ENCODE results near the gene RET.

The RET gene

GRCh38 chr10:43123361-43124093 is 46.7 kb downstream of the RET start:
- no peak overlapping the region for H3K27ac ChIP-seq (ENCODE audit: low read depth, low read length)
- H3K4me3 ChIP-seq (ENCODE audit: low read length) = no peak overlapping the region
- H3K4me2 ChIP-seq (ENCODE audit: low read length) = no peak overlapping the region
- peaks cover 17% of the 10 kb centered on the region for H3K4me1 ChIP-seq (ENCODE audit: control insufficient read depth, low read length)
- H4K20me1 ChIP-seq (ENCODE audit: control insufficient read depth, insufficient read depth, low read depth, low read length) = no peaks in the 10 kb centered on the region
- H3K36me3 ChIP-seq (ENCODE audit: control insufficient read depth, low read length) = no peaks in the 10 kb centered on the region
- H3K9me2 ChIP-seq (replicated peaks; ENCODE audit: control insufficient read depth, low read length) = no peaks in the 10 kb centered on the region
- no peaks in the 10 kb centered on the region for H3K79me2 ChIP-seq (ENCODE audit: control insufficient read depth, low read length)
- no peaks in the 10 kb centered on the region; the same call in 1 of the 2 replicates for H3K27me3 ChIP-seq (ENCODE audit: control insufficient read depth, low read length)
- no peaks in the 10 kb centered on the region for H3K9me3 ChIP-seq (ENCODE audit: control insufficient read depth, insufficient read depth, low read length)
- TF ChIP-seq CTCF (IDR thresholded peaks at IDR 0.05; ENCODE audit: low read depth, low read length, poor library complexity, severe bottlenecking) = no peak
- no peak for TF ChIP-seq EZH2phosphoT487 (IDR thresholded peaks at IDR 0.05; ENCODE audit: borderline replicate concordance, low read length)
- H3F3A ChIP-seq (ENCODE audit: control insufficient read depth, insufficient read depth) = no peaks in the 10 kb centered on the region

GRCh38 chr10:43124094-43124521 is 47.2 kb downstream of the RET start:
- Histone ChIP-seq H4K20me1 (ENCODE audit: control insufficient read depth, insufficient read depth, low read depth, low read length) (no peaks in the 10 kb centered on the region), H3F3A (ENCODE audit: control insufficient read depth, insufficient read depth) (no peaks in the 10 kb centered on the region), H3K27ac (ENCODE audit: low read depth, low read length) (no peak overlapping the region), H3K9me3 (ENCODE audit: control insufficient read depth, insufficient read depth, low read length) (no peaks in the 10 kb centered on the region), H3K9me2 (replicated peaks; ENCODE audit: control insufficient read depth, low read length) (no peaks in the 10 kb centered on the region), H3K36me3 (ENCODE audit: control insufficient read depth, low read length) (no peaks in the 10 kb centered on the region), H3K79me2 (ENCODE audit: control insufficient read depth, low read length) (no peaks in the 10 kb centered on the region), H3K4me2 (ENCODE audit: low read length) (no peak overlapping the region), H3K27me3 (ENCODE audit: control insufficient read depth, low read length) (no peaks in the 10 kb centered on the region; the same call in 1 of the 2 replicates), H3K4me1 (ENCODE audit: control insufficient read depth, low read length) (peaks cover 17% of the 10 kb centered on the region), H3K4me3 (ENCODE audit: low read length) (no peak overlapping the region)
- TF ChIP-seq CTCF (IDR thresholded peaks at IDR 0.05; ENCODE audit: low read depth, low read length, poor library complexity, severe bottlenecking) (no peak), EZH2phosphoT487 (IDR thresholded peaks at IDR 0.05; ENCODE audit: borderline replicate concordance, low read length) (no peak)

GRCh38 chr10:43124574-43125273 is 47.9 kb downstream of the RET start:
- Histone ChIP-seq H3K27me3 (ENCODE audit: control insufficient read depth, low read length) (no peaks in the 10 kb centered on the region; the same call in 1 of the 2 replicates), H3K36me3 (ENCODE audit: control insufficient read depth, low read length) (no peaks in the 10 kb centered on the region), H3K9me3 (ENCODE audit: control insufficient read depth, insufficient read depth, low read length) (no peaks in the 10 kb centered on the region), H3F3A (ENCODE audit: control insufficient read depth, insufficient read depth) (no peaks in the 10 kb centered on the region), H3K4me1 (ENCODE audit: control insufficient read depth, low read length) (peaks cover 17% of the 10 kb centered on the region), H3K4me2 (ENCODE audit: low read length) (no peak overlapping the region), H4K20me1 (ENCODE audit: control insufficient read depth, insufficient read depth, low read depth, low read length) (no peaks in the 10 kb centered on the region), H3K4me3 (ENCODE audit: low read length) (no peak overlapping the region), H3K79me2 (ENCODE audit: control insufficient read depth, low read length) (no peaks in the 10 kb centered on the region), H3K27ac (ENCODE audit: low read depth, low read length) (no peak overlapping the region), H3K9me2 (replicated peaks; ENCODE audit: control insufficient read depth, low read length) (no peaks in the 10 kb centered on the region)
- TF ChIP-seq CTCF (IDR thresholded peaks at IDR 0.05; ENCODE audit: low read depth, low read length, poor library complexity, severe bottlenecking) = no peak
- no peak for TF ChIP-seq EZH2phosphoT487 (IDR thresholded peaks at IDR 0.05; ENCODE audit: borderline replicate concordance, low read length)

Data from DOHH2 (cell line).